ENCODE data around the gene GIPC2. TPM values are rescaled to one million over a fixed set of nuclear protein-coding genes. Genes with fewer than 3 reads are reported as not detected.

The GIPC2 gene
- total RNA-seq, 1 experiment from 2014 or later: not detected

- no peak for DNase-seq (ENCODE audit: extremely low read depth, low read depth)
These were observed 10.6 kb upstream of the GIPC2 start for GRCh38 chr1:78035121-78035520.

GRCh38 chr1:78036450-78036849 is 9.3 kb upstream of the GIPC2 start:
- DNase-seq (ENCODE audit: extremely low read depth, low read depth): no peak

GRCh38 chr1:78038071-78038470 is 7.7 kb upstream of the GIPC2 start:
- no peak for DNase-seq (ENCODE audit: extremely low read depth, low read depth)

GRCh38 chr1:78038491-78038939 is 7.3 kb upstream of the GIPC2 start:
- no peak for DNase-seq (ENCODE audit: extremely low read depth, low read depth)

GRCh38 chr1:78040484-78041089 is 5.2 kb upstream of the GIPC2 start:
- no peak for DNase-seq (ENCODE audit: extremely low read depth, low read depth)

- no peak for DNase-seq (ENCODE audit: extremely low read depth, low read depth)
These were observed 2.3 kb upstream of the GIPC2 start for GRCh38 chr1:78043436-78043835.

- no peak for DNase-seq (ENCODE audit: extremely low read depth, low read depth)
These were observed 787 bp upstream of the GIPC2 start for GRCh38 chr1:78044796-78045562.

GRCh38 chr1:78045563-78045925 is 222 bp upstream of the GIPC2 start:
- DNase-seq (ENCODE audit: extremely low read depth, low read depth): no peak

GRCh38 chr1:78047106-78047505 is 1.3 kb downstream of the GIPC2 start:
- DNase-seq (ENCODE audit: extremely low read depth, low read depth): no peak

GRCh38 chr1:78047631-78048030 is 1.9 kb downstream of the GIPC2 start:
- DNase-seq (ENCODE audit: extremely low read depth, low read depth): no peak

GRCh38 chr1:78048446-78048845 is 2.7 kb downstream of the GIPC2 start:
- DNase-seq (ENCODE audit: extremely low read depth, low read depth): no peak

- DNase-seq (ENCODE audit: extremely low read depth, low read depth): no peak
These were observed 3.6 kb downstream of the GIPC2 start for GRCh38 chr1:78049396-78049795.

GRCh38 chr1:78051005-78051404 is 5.2 kb downstream of the GIPC2 start:
- no peak for DNase-seq (ENCODE audit: extremely low read depth, low read depth)

- DNase-seq (ENCODE audit: extremely low read depth, low read depth): no peak
These were observed 7.1 kb downstream of the GIPC2 start for GRCh38 chr1:78052685-78053405.

- no peak for DNase-seq (ENCODE audit: extremely low read depth, low read depth)
These were observed 7.7 kb downstream of the GIPC2 start for GRCh38 chr1:78053498-78053897.

GRCh38 chr1:78054559-78054958 is 8.8 kb downstream of the GIPC2 start:
- DNase-seq (ENCODE audit: extremely low read depth, low read depth): no peak

- DNase-seq (ENCODE audit: extremely low read depth, low read depth): no peak
These were observed 9.2 kb downstream of the GIPC2 start for GRCh38 chr1:78054972-78055371.

GRCh38 chr1:78055565-78056132 is 9.9 kb downstream of the GIPC2 start:
- no peak for DNase-seq (ENCODE audit: extremely low read depth, low read depth)

- no peak for DNase-seq (ENCODE audit: extremely low read depth, low read depth)
These were observed 12.9 kb downstream of the GIPC2 start for GRCh38 chr1:78058670-78059069.

GRCh38 chr1:78060857-78061563 is 15.2 kb downstream of the GIPC2 start:
- DNase-seq (ENCODE audit: extremely low read depth, low read depth): no peak
